ENCODE measurements around the gene TMEM218. TPM values are rescaled to one million over a fixed set of nuclear protein-coding genes. Genes with fewer than 3 reads are reported as not detected.

The TMEM218 gene
- total RNA-seq, 1 experiment from 2014 or later = 14.3 TPM

GRCh38 chr11:125091877-125092664, 19.4 kb downstream of the TMEM218 start:
- H3K27me3 Mint-ChIP-seq (ENCODE audit: low read depth) = peaks cover 1% of the 10 kb centered on the region; the same call in 1 of the 2 replicates
- Histone ChIP-seq H2AK5ac (ENCODE audit: insufficient read length, low read length) (no peak overlapping the region), H3K27me3 (ENCODE audit: insufficient read depth, low read length) (no peaks in the 10 kb centered on the region), H3K23ac (ENCODE audit: insufficient read length, low read depth, low read length) (no peak overlapping the region), H3K27ac (ENCODE audit: insufficient read length, low read depth, low read length) (no peak overlapping the region), H2BK120ac (ENCODE audit: low read depth, low read length, poor library complexity, severe bottlenecking) (no peak overlapping the region), H2AFZ (ENCODE audit: low read length) (no peak overlapping the region), H3K23me2 (ENCODE audit: insufficient read length, low read depth, low read length, poor library complexity, severe bottlenecking) (no peaks in the 10 kb centered on the region), H3K14ac (ENCODE audit: insufficient read depth, low read length) (no peak overlapping the region), H2BK12ac (ENCODE audit: insufficient read length, low read depth, low read length) (no peak overlapping the region), H3K4ac (ENCODE audit: low read depth, low read length) (no peak overlapping the region), H4K20me1 (ENCODE audit: control insufficient read depth, insufficient read depth, insufficient read length) (no peaks in the 10 kb centered on the region), H3K56ac (ENCODE audit: insufficient read length, low read depth, low read length) (no peak overlapping the region), H2BK15ac (ENCODE audit: low read depth, low read length) (no peak overlapping the region), H4K91ac (ENCODE audit: insufficient read length, low read depth, low read length) (no peak overlapping the region), H4K8ac (replicated peaks; ENCODE audit: insufficient read length, low read depth, low read length) (no peak overlapping the region), H3K4me2 (ENCODE audit: insufficient read depth, insufficient read length, low read length) (no peak overlapping the region), H3K79me1 (ENCODE audit: insufficient read depth, low read depth, low read length, poor library complexity, severe bottlenecking) (no peaks in the 10 kb centered on the region), H3K9ac (ENCODE audit: extremely low read depth, insufficient read length, low read length) (no peak overlapping the region), H2BK20ac (ENCODE audit: low read depth, low read length, poor library complexity, severe bottlenecking) (no peak overlapping the region), H3T11ph (ENCODE audit: low read length) (no peak overlapping the region), H2BK5ac (ENCODE audit: insufficient read length, low read length) (no peak overlapping the region), H3K79me2 (ENCODE audit: insufficient read depth, low read length) (no peaks in the 10 kb centered on the region), H3K9me3 (ENCODE audit: control insufficient read depth, low read depth, low read length) (no peaks in the 10 kb centered on the region), H4K5ac (ENCODE audit: insufficient read length, low read depth, low read length) (no peak overlapping the region), H3K18ac (ENCODE audit: insufficient read length, low read depth, low read length) (no peak overlapping the region), H3K4me1 (ENCODE audit: insufficient read depth, low read length) (no peaks in the 10 kb centered on the region; the same call in 1 of the 2 replicates)
- H3K27ac Mint-ChIP-seq = peak overlapping the region in 1 of 3 experiments; percentile 87; a peak in 1 of 7 replicates
- DNase-seq = no peak
- H3K4me1 Mint-ChIP-seq = peaks cover 29 to 30% of the 10 kb centered on the region in 2 experiments
- TF ChIP-seq CTCF (conservative IDR thresholded peaks at IDR 0.05) = no peak
- no peak overlapping the region for H3K4me3 Mint-ChIP-seq
- peaks cover 0 to 15% (median 4%) of the 10 kb centered on the region in 3 experiments; a peak in 6 of 7 replicates for H3K36me3 Mint-ChIP-seq (ENCODE audit: insufficient read depth in 1 of 3, low read depth in 3 of 3)
- no CpG with 5 or more reads among the region's 6 CpGs for WGBS (ENCODE audit: extremely low coverage, insufficient read length, low lambda C conversion rate)
- H3K9me3 Mint-ChIP-seq = no peaks in the 10 kb centered on the region

All from H9 (cell line).